ENCODE measurements around the gene RAD51D. TPM values are rescaled to one million over a fixed set of nuclear protein-coding genes. Genes with fewer than 3 reads are reported as not detected.
A peak's percentile ranks its signal among the peaks of the same experiment; 100 is the strongest.

Gene RAD51D
- total RNA-seq, 1 donor from 2014 or later, result 12.4 TPM

- Mint-ChIP-seq H3K4me1 (ENCODE audit: unreplicated experiment) (peaks cover 13% of the 10 kb centered on the region), H3K36me3 (peaks cover 5% of the 10 kb centered on the region), H3K27ac (peak overlapping the region; percentile 99), H3K9me3 (no peaks in the 10 kb centered on the region), H3K27me3 (no peaks in the 10 kb centered on the region), H3K4me3 (peak overlapping the region; percentile 7)
- DNase-seq (ENCODE audit: extremely low spot score, unreplicated experiment), result no peak
- TF ChIP-seq CTCF (conservative IDR thresholded peaks at IDR 0.05), result no peak
Measured at GRCh38 chr17:35062308-35062707, 57.4 kb downstream of the RAD51D start.

- peaks cover 6% of the 10 kb centered on the region for H3K36me3 Mint-ChIP-seq
- no peak for TF ChIP-seq CTCF (conservative IDR thresholded peaks at IDR 0.05)
- DNase-seq (ENCODE audit: extremely low spot score, unreplicated experiment), result no peak
- no peak overlapping the region for H3K4me3 Mint-ChIP-seq
- H3K27ac Mint-ChIP-seq, result peak overlapping the region; percentile 57
- H3K27me3 Mint-ChIP-seq, result no peaks in the 10 kb centered on the region
- no peaks in the 10 kb centered on the region for H3K9me3 Mint-ChIP-seq
- peaks cover 8% of the 10 kb centered on the region for H3K4me1 Mint-ChIP-seq (ENCODE audit: unreplicated experiment)
Measured at GRCh38 chr17:35057332-35057915, 62.2 kb downstream of the RAD51D start.

GRCh38 chr17:35056013-35056412, 63.6 kb downstream of the RAD51D start:
- DNase-seq (ENCODE audit: extremely low spot score, unreplicated experiment), result no peak
- Mint-ChIP-seq H3K27me3 (no peaks in the 10 kb centered on the region), H3K4me1 (ENCODE audit: unreplicated experiment) (peaks cover 10% of the 10 kb centered on the region), H3K9me3 (no peaks in the 10 kb centered on the region), H3K27ac (no peak overlapping the region), H3K4me3 (no peak overlapping the region), H3K36me3 (peaks cover 6% of the 10 kb centered on the region)
- TF ChIP-seq CTCF (conservative IDR thresholded peaks at IDR 0.05), result no peak

GRCh38 chr17:35053204-35053603, 66.5 kb downstream of the RAD51D start:
- Mint-ChIP-seq H3K4me1 (ENCODE audit: unreplicated experiment) (peaks cover 23% of the 10 kb centered on the region), H3K36me3 (peaks cover 6% of the 10 kb centered on the region), H3K4me3 (no peak overlapping the region), H3K27me3 (no peaks in the 10 kb centered on the region), H3K27ac (no peak overlapping the region), H3K9me3 (no peaks in the 10 kb centered on the region)
- TF ChIP-seq CTCF (conservative IDR thresholded peaks at IDR 0.05), result no peak
- no peak for DNase-seq (ENCODE audit: extremely low spot score, unreplicated experiment)

- no peak for TF ChIP-seq CTCF (conservative IDR thresholded peaks at IDR 0.05)
- H3K27me3 Mint-ChIP-seq, result no peaks in the 10 kb centered on the region
- H3K4me3 Mint-ChIP-seq, result no peak overlapping the region
- H3K9me3 Mint-ChIP-seq, result no peaks in the 10 kb centered on the region
- H3K36me3 Mint-ChIP-seq, result peaks cover 6% of the 10 kb centered on the region
- H3K27ac Mint-ChIP-seq, result no peak overlapping the region
- DNase-seq (ENCODE audit: extremely low spot score, unreplicated experiment), result no peak
- H3K4me1 Mint-ChIP-seq (ENCODE audit: unreplicated experiment), result peaks cover 23% of the 10 kb centered on the region
Measured at GRCh38 chr17:35052780-35053179, 66.9 kb downstream of the RAD51D start.

- TF ChIP-seq CTCF (conservative IDR thresholded peaks at IDR 0.05), result no peak
- no peak for DNase-seq (ENCODE audit: extremely low spot score, unreplicated experiment)
- H3K27me3 Mint-ChIP-seq, result no peaks in the 10 kb centered on the region
- H3K36me3 Mint-ChIP-seq, result peaks cover under 1% of the 10 kb centered on the region
- no peaks in the 10 kb centered on the region for H3K9me3 Mint-ChIP-seq
- H3K27ac Mint-ChIP-seq, result no peak overlapping the region
- peaks cover 18% of the 10 kb centered on the region for H3K4me1 Mint-ChIP-seq (ENCODE audit: unreplicated experiment)
- H3K4me3 Mint-ChIP-seq, result no peak overlapping the region
Measured at GRCh38 chr17:35052241-35052610, 67.4 kb downstream of the RAD51D start.

Measured in type B pancreatic cell (in vitro differentiated cells).